HG03521 (cell line): Measurements from ENCODE around the gene AGBL4.
A peak's percentile ranks its signal among the peaks of the same experiment; 100 is the strongest.

ENCODE experiments used
- ATAC-seq: cut with Tn5 transposase; IDR thresholded peaks from one replicate; pipeline ENCODE4 v1.9.1; 2021; ENCODE audit warnings: mild to moderate bottlenecking, moderate library complexity; ENCODE audit not compliant: unreplicated experiment

Gene AGBL4

DNA sequence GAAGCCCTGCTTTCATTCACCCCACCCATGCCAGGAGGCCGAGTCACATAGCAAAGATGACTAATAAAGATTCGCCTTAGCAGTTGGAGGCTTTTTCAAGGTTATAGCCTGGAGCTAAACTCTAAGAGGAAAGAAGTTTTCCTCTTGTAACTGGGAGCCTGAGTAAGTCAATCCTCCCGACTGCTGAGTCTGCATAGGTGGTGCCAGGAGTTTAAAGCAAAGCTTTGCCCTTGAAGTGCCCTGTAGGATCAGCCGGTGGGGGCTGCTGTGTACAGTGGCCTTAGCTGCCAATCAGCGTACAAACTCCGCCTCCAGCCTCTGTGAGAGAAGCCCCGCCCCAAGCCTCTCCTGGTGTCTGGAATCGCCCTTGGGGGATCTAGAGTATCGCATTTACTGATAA, 1404.2 kb downstream of the AGBL4 start:
- ATAC-seq: no peak

DNA sequence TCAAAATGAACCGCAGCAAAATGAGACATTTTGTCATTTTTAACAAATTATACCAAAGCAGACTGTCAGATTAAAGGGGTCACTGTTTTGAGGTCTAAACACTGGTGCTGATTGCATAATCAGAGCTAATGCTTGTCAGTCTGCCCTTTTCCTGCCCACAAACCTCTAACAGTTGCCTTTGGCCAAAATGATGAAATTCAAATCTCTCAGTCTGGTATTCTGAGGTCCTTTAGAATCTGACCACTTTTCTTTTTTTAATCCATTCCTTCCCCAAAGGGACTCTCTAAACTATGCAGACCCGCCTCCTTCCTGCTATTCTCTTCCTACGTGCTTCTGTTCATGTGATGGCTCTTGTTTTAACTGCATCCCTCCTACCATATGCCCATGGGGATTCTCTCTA, 1406.5 kb downstream of the AGBL4 start:
- ATAC-seq: no peak

DNA sequence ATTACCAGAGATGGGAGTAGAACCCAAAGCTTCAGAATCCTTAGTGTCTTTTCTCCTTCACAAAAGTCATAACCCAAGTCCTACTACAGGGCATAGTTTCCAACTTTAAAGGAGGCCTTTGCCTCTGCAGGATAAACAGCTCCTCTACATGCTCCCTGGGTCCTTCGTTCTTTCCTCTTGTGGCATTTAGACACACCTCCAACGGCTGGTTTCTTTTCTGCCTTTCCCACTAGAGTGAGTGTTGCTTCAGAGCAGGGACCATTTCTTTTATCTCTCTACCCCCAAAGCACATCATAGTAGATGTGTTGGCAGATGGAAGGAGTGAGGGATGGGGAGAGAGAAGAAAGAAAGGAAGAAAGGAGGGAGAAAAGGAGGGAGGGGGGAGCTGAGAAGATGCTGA, 1407.0 kb downstream of the AGBL4 start:
- no peak for ATAC-seq

DNA sequence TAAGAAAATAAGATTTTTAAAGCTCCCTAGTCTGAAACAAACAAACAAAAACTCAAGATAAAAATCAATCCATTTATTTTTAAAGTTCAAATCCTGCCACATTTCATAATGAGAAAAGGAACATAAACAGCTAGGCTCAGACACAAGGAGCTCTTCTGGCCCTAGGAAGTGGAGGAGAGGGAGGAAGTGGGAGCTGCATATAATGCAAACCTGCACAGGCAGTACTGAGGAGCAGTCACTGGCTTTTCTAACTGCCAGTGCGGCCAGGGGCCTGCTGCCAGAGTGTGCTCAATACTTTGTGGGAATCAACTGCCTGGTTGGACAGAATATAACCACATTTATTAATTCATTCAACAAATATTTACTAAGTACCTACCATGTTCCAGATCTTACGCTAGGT, 1411.9 kb downstream of the AGBL4 start:
- no peak for ATAC-seq

DNA sequence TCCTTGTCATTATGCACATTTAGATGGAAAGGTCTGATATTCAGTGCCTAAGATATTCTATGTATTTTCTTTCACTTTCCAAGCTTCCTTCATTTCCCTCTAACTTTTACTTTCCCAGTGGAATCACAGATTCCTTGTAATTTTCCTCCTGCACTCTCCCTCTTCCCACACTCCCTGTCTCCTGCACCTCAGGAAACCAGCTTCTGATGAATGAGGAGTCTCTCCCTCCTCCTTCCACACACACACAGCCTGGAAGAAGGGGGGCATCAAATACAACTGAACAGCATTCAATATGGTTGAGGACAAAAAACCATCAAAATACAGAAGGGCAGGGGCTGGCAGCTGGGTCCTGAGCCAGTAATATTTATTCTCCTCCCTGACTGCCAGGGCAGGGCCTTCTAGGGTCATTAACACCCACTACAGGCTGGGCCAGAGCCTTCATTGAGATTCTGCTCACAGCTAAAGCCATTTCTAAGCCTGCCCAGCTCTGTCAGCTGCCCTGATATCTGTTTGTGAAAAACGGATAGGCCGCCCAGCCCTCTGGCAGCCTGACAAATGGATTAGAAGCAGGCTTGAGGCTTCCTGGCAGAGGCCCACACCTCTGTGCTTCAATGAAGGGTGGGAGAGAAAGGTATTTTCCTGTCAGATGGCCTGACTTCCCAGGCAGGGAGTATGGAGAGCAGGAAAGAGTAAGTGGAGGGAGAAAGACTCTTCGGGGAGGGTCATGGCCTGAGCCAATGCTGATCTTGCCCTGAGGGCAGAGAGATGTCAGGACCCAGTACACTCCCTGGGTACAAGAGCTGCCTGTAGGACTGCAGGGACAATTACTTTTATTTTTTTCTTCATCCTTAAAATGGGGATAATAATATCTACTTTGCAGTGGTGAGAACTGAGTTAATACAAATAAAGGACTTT, 1412.9 kb downstream of the AGBL4 start:
- no peak for ATAC-seq

DNA sequence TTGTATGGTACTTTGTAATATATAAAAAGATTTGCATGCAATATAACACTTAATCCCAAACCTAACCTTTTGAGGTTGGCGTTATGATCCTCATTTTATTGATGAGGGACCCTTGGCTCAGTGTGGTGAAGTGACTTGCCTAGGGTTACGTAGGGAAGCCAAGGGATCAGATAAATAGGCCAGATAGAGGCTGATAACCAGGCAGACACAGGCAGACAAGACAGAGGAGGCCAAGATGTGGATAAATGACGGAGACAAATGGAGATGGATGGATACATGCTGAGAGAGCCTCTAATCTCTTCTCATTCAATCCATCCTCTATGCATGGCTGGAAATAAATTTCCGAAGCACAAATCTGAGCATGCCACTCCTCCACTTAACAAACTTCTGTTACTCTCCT, 1414.9 kb downstream of the AGBL4 start:
- ATAC-seq: no peak

DNA sequence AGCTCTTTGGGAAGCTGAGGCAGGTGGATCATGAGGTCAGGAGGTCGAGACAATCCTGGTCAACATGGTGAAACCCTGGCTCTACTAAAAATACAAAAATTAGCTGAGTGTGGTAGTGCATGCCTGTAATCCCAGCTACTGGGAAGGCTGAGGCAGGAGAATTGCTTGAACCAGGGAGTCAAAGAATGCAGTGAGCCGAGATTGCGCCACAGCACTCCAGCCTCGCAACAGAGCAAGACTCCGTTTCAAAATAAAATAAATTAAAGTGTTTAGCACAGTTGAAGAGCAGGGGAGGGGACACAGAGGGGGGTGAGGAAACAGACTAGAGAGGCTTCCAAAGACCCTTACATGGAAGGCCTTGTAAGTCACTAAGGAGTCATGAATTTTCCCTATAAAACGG, 1420.5 kb downstream of the AGBL4 start:
- no peak for ATAC-seq

DNA sequence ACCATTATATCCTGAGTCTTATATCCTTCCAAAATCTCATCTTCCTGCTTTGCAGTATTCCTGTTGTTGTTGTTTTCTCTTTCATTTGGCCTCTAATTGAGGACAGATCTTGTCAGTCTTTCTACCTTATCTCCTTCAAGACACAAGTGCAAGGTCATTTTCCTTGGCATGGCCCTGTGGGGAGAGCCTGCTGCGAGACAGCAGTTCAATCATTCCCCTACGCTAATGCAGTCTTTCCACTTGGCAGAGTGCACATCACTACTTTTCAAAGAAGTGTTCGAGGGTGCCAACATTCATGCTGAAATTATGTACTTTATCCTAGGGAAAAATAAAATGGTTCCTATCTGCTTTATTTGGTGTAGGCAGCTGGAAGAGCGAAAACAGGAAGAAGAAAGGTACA, 1421.4 kb downstream of the AGBL4 start:
- ATAC-seq: no peak

DNA sequence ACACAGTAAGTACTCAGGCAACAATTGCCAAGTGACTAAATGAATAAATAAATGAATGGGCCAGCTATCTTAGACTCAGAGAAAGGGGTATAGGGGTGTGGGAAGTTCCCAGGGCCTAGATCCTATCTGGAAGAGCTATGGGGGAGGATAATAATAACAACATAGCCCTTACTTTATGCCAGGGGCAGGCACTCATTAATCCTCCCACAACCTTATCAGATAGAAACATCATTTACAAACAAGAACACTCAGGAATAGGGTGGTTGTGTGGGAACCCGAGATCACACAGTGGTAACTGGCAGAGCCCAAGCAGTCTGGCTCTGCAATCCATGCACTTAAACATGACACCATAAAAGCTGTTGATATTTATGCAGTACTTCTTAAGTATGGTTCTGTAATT, 1423.6 kb downstream of the AGBL4 start:
- ATAC-seq: no peak

DNA sequence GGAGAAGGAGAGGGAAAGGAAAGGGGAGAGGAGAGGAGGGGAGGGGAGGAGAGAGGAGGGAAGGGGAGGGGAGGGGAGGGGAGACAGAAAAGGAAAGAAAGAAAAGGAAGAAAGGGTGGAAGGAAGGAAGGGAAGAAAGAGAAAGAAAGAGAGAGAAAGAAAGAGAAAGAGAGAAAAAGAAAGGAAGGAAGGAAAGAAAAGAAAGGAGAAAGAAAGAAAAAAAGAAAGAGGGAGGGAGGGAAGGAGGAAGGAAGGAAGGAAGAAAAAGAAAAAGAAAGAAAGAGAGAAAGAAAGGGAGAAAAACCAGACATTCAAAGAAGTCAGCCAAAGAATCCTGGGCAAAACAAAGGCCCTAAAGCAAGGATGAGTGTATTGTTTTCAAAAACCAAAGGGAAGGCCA, 1426.1 kb downstream of the AGBL4 start:
- no peak for ATAC-seq

DNA sequence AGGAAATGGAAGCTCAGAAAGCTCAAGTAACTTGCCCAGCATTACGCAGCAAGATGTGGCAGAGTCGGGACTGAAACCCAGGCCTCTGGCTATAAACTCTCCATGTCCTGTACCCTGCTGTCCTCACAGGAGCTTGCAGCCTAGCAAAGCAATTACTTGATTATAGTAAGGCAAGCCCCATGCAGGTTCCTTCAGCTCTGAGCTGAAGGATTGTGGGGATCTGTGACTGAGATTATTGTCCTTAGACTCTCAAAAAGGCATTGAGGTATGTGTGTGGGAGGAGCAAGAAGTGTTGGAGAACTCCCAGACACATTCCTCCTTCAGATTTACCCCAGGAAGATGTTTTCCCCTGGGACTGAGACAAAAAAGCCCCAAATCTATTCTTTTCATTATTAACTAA, 1427.7 kb downstream of the AGBL4 start:
- no peak for ATAC-seq

DNA sequence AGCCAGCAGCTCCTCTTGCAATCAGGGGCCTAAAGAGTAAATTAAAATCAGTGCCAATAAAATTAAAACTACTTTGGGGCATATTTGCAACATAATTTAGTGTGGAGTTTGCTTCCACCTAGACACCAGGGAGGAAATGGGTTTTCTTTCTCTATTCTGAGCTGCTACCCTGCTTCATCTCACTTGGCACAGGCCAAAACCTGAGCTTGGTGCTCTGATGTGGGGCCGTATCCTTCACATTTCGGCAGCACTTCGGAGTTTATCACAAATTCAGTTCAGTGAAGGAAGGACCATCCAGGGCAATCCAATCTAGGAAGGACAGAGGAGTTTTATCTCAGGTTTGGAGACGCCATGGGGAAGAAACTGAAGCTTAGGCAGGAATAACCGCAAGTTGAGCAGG, 1428.1 kb downstream of the AGBL4 start:
- no peak for ATAC-seq

DNA sequence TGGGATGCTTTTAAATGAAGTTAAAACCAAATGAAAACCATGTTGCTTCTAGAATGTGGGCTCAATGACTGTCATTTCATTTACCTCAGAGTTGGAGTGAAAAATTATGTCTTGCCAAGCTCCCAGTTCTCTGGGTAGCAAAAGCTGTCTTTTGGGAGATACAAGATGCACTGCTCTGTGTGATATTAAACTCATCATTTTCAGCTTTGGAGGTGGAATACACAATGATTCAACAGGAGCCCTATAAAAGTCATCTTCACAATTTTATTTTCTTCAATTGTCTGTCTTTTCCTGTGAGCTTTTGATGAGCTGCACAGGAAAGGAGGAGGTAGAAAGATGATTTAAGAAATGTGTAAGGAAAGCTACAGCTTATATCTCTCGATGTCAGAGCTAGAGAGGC, 1431.4 kb downstream of the AGBL4 start:
- ATAC-seq: no peak

DNA sequence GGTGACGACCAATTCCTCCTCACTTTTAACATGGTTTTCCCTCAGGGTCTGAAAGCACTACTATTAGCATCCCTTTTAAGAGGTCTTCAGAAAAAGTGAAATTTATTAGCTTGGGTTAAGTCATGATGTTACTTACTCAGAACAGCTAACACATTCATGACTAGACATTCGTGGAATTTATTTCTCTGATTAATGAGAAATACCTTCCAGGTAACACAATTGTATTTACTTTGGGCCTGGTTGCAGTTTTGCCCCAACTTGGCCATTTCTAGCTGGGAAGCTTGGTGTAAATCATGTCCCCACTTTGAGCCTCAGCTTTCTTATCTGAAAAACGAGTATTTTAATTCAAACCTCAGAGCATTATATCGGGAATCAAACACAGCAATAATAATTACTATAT, 1432.6 kb downstream of the AGBL4 start:
- no peak for ATAC-seq

DNA sequence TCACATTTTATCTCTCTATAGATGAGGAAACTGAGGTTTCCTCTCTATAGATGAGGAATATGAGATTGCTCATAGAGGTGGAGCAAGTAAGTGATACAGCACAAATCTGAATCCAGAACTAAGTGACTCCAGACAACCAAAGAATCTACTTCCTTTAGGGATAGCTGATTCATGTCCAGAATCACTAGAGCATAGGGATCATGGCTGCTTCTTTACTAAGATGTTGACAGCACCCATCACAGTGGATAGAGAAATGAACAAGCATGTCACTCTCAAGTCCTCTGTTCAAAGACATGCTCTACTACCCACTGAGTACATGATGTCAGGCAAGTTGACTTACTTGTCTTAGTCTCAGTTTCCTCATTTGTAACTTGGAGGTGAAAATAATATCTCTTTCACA, 1435.7 kb downstream of the AGBL4 start:
- ATAC-seq: no peak

DNA sequence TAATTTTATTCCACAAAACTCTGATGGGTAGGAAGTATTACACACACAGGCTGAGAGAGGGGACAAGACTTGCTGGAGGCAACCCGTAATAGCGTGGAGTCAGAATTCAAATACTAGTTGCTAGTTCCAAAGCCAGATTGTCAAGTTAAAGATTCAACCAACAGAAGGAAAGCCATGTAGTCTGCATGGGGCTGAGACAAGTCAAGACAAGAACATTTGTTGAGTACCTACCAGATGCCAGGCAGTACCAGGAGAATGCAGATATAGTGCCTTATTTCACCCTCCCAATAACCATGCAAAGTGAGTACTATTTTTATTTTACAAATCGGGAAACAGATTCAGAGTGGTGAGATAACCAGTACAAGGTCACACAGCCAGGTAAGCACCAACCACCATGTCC, 1441.3 kb downstream of the AGBL4 start:
- ATAC-seq: no peak

DNA sequence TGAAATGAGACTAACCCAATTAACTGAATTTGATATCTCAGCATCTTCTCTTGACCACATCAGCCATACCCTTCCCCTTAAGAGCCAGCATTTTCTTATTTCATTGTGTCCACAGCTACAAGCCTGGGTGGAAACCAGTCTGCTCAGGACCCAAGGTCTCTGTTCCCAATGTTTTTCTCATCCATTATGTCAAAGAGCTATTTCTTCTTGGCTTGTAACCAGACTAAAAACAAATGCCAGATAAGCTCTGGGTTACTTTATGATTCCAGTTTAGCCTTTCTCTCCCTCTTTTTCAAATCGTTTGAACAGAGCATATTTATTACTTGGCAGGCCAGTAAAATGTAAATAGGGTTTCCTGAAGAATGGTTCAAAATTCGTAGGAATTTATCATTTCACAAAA, 1442.5 kb downstream of the AGBL4 start:
- ATAC-seq: no peak

DNA sequence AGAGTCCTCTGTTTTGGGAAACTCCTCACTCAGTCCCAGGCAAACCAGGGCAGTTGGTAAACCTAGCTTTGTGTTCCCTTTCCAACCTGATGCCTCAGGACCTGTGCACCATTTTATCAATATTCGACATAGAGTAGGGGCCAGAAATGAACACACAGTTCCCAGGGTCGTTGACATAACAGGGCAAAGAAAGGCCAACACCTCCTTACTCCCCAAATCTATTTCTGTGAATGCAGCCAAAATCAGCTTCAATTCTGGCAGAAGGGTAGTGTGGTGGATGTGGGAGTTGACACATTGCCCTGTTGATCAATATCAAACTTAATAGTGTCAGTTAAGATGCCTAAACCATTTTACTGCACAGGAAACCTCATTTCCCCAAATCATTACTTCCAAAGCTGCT, 1447.2 kb downstream of the AGBL4 start:
- no peak for ATAC-seq

DNA sequence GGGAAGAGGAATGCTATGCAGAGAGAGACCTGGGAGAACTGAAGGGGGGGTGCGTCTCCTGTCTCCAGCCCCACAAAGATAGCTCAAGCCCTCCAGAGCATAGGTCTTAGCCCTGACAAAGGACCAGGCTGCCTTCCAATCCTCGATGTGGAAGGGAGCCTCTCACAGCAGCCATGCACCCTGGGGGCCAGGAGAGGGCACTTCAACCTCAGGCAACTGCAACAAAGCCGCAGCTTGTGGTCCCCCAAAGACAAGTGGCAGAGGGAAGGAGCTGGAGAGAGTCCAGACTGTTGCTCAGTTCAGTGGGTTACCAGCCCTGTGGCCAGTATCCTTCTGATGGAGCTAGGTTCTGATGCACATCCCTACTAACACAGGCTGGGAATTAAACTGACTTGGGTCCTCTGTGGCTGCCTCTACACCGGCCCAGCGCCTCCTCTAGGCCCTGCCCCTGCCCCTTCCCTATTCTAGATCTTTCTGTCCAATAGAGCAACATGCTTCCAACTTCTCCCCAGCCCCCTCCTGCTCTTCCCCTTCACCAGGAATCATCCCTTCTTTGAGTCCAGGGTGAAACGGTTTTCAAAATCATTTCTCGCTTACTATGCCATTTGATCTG, 1451.0 kb downstream of the AGBL4 start:
- ATAC-seq: peak; percentile 76

DNA sequence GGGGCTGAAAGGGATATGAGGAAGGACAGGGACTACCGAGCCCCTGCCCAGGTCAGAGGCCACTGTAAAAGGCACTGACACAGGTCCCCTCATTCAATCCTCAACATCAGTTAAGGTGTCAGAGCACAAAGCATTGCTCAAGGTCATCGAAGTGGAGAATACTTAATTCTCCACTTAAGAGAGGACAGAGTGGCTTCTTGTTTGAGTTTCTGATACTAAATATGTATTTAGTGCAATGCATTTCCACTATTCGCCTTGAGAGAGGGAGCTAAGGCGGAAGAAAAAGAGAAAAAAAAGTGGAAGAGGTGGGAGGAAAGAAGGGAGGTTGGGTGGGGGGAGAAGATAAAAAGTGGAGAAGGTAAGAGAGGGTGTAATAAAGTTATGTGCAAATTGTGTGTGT, 1451.6 kb downstream of the AGBL4 start:
- no peak for ATAC-seq

DNA sequence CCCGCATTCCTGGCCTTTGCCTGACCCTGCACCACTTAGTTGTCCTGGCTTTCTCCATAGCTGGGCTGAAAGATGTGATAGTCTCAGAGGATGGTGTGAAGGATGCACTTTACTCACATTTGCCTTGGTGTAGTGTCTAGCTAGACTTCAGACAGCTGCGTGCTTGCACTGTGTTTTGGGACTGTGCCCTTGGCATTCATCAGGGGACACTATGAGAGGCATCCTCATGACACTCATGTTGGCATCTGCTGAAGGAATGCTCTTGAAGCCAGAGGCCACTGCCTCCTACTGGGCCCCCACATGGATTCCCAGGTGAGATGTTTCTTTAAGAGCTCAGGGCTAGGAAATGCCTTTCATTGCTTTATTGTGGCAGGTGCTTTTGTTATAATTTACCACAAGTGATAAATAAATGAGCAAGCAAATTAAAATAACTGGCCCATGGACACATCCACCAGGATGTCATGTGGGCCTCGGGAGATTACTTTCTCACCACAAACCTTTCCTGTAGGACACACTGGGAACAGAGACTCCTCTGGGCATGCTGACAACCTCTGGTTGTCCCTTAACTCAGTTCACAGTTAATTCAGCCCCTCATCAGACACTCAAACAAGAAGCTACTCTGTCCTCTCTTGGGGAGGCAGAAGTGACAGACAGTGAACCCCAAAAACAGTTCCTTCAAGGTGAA, 1452.3 kb downstream of the AGBL4 start:
- no peak for ATAC-seq

DNA sequence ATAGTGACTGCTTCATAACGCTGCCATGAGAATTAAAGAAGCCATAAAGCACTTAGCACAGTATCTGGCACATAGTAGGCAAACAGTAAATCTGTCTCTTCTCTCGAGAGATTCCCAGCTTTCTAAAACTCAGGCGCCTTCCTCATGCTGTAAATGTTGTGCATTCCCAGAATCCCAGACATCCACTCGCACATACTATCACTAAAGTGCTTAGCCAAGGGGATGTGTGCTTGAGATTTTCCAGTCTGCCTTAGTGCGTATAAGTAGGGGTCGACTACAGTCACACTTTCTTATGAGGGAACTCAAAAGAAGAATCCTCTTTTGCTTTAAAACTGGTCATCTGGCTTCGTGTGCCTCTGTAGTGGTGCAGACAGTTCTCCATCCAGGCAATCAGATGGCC, 1453.2 kb downstream of the AGBL4 start:
- no peak for ATAC-seq
